Esophagus muscularis mucosa (tissue), 4 donors: Measurements from ENCODE around the gene CABP4.

Experiments
- EP300 ChIP-seq: sonication (generic); formaldehyde crosslinking; IDR thresholded peaks from one replicate; pipeline ENCODE4 v1.6.1; 2017; ENCODE audit warnings: antibody characterized with exemption
- POLR2A ChIP-seq: fragments of 450-650 bp; IDR thresholded peaks from one replicate; pipeline ENCODE4 v1.6.1; 2017; ENCODE audit warnings: antibody characterized with exemption, moderate library complexity, mild to moderate bottlenecking, low read depth
- POLR2AphosphoS5 ChIP-seq, 2 donors: sonication (generic); formaldehyde crosslinking; IDR thresholded peaks; one replicate each; pipeline ENCODE4 v1.6.1; 2017; ENCODE audit warnings: antibody characterized with exemption in 2 of 2
- TF ChIP-seq, protein P1 (sequence below), 3 experiments: fragments of 200-600 bp in 2 of 3; fragments of 450-650 bp in 1 of 3; sonication (generic) in 2 of 3; IDR thresholded peaks; one replicate each; pipeline ENCODE4 v1.5.1; 2017 to 2019; ENCODE audit warnings: antibody characterized with exemption in 3 of 3, mild to moderate bottlenecking in 2 of 3, moderate library complexity in 1 of 3

DNA sequence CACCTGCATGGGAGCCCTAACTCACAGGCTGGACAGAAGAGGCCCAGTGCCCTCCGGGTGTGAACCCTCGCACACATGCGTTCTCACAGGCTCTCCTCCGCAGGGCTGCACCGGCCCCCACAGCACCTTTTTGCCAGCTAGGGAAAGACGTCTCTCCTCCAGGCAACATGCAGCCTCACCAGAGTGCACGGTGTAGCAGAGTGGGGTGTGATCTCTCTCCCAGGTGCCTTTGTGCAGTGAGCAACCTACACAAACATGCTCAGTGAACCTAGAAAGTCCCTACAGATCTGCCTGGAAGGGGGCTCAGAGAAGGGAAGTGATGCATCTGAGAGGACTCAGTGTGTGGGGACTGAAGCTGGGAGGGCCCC lies 43.4 kb upstream of the CABP4 start:
- TF ChIP-seq, protein P1, sequence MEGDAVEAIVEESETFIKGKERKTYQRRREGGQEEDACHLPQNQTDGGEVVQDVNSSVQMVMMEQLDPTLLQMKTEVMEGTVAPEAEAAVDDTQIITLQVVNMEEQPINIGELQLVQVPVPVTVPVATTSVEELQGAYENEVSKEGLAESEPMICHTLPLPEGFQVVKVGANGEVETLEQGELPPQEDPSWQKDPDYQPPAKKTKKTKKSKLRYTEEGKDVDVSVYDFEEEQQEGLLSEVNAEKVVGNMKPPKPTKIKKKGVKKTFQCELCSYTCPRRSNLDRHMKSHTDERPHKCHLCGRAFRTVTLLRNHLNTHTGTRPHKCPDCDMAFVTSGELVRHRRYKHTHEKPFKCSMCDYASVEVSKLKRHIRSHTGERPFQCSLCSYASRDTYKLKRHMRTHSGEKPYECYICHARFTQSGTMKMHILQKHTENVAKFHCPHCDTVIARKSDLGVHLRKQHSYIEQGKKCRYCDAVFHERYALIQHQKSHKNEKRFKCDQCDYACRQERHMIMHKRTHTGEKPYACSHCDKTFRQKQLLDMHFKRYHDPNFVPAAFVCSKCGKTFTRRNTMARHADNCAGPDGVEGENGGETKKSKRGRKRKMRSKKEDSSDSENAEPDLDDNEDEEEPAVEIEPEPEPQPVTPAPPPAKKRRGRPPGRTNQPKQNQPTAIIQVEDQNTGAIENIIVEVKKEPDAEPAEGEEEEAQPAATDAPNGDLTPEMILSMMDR (IDR thresholded peaks at IDR 0.05): no peak
- no peak for TF ChIP-seq POLR2AphosphoS5 (IDR thresholded peaks at IDR 0.05)
- no peak for TF ChIP-seq POLR2A
- TF ChIP-seq EP300: no peak
